GM12878 (cell line): ENCODE measurements around the gene AKR1C1. TPM values are rescaled to one million over a fixed set of nuclear protein-coding genes. Genes with fewer than 3 reads are reported as not detected.

Experiments used
- ATAC-seq: fragments of 200-7000 bp; cut with Tn5 transposase; 3 replicates; pipeline ENCODE4 v1.9.1; 2020; ENCODE audit warnings: mild to moderate bottlenecking, moderate library complexity
- BruUV-seq: library from RNA; stranded (reverse); fragments of 400-500 nt; replicated peaks from 2 replicates; lab custom pipeline; 2021; lab: Mats Ljungman, UMichigan
- CTCF ChIA-PET: fragments of 300-600 bp; sonication (Branson Sonifier 250); formaldehyde crosslinking; extraction: SDS; loops from one replicate; lab custom pipeline; 2021; ENCODE audit warnings: inconsistent platforms; lab: Yijun Ruan, JAX
- POLR2A ChIA-PET: fragments of 350-600 bp; formaldehyde crosslinking; extraction: SDS; loops from one replicate; lab custom pipeline; 2021; ENCODE audit warnings: inconsistent platforms; lab: Charles Lee
- RAD21 ChIA-PET: fragments of 300-600 bp; sonication (Branson Sonifier 250); formaldehyde crosslinking; loops from one replicate; lab custom pipeline; 2023; ENCODE audit warnings: antibody characterized with exemption; ENCODE audit not compliant: unreplicated experiment; lab: Charles Lee
- SMC1A ChIA-PET: fragments of 300-600 bp; sonication (Branson Sonifier 250); formaldehyde crosslinking; loops from one replicate; lab custom pipeline; 2023; ENCODE audit not compliant: unreplicated experiment, uncharacterized antibody; lab: Charles Lee
- DNase-seq: peaks from one replicate; pipeline ENCODE4 v3.0.0-alpha.2; 2011; ENCODE audit warnings: low read depth, low spot score
- FAIRE-seq: peaks from 3 replicates; lab custom pipeline; 2011; peaks lifted over from hg19 to GRCh38; lab: Jason Lieb, UNC
- H2AFZ ChIP-seq: 2 replicates; pipeline ENCODE4 v1.6.0; 2011; ENCODE audit warnings: low read depth, low read length, control low read depth; ENCODE audit not compliant: control insufficient read depth
- H3K27ac ChIP-seq: 2 replicates; pipeline ENCODE4 v1.5.1; 2011; ENCODE audit warnings: control low read depth; ENCODE audit not compliant: control insufficient read depth, insufficient read depth
- H3K27me3 ChIP-seq, 2 experiments: replicated peaks in 1 of 2; 2 replicates each; pipeline versions ENCODE4 v1.6.0 to v1.6.1; 2011; ENCODE audit warnings: low read length in 1 of 2; ENCODE audit not compliant: control insufficient read depth in 2 of 2, insufficient read depth in 2 of 2
- H3K36me3 ChIP-seq, 2 experiments: 2 replicates each; pipeline ENCODE4 v1.5.1; 2011; ENCODE audit warnings: low read length in 1 of 2; ENCODE audit not compliant: control insufficient read depth in 2 of 2, insufficient read depth in 2 of 2
- H3K4me1 ChIP-seq: 2 replicates; pipeline ENCODE4 v1.6.1; 2011; ENCODE audit warnings: mild to moderate bottlenecking, low read length, moderate library complexity, mixed read lengths; ENCODE audit not compliant: control insufficient read depth, insufficient read depth
- H3K4me2 ChIP-seq: 2 replicates; pipeline ENCODE4 v1.6.0; 2011; ENCODE audit warnings: control low read depth; ENCODE audit not compliant: control insufficient read depth, insufficient read depth
- H3K4me3 ChIP-seq: fragments of 200-600 bp; sonication (generic); 2 replicates; pipeline ENCODE4 v1.5.1; 2016
- H3K79me2 ChIP-seq: 2 replicates; pipeline ENCODE4 v1.6.0; 2011; ENCODE audit warnings: low read length; ENCODE audit not compliant: control insufficient read depth, insufficient read depth
- H3K9ac ChIP-seq: 2 replicates; pipeline ENCODE4 v1.8.0; 2011; ENCODE audit warnings: low read length, control low read depth, mixed read lengths; ENCODE audit not compliant: control insufficient read depth, insufficient read depth
- H3K9me3 ChIP-seq: replicated peaks from 3 replicates; pipeline ENCODE4 v1.5.1; 2011; ENCODE audit warnings: mild to moderate bottlenecking, low read length; ENCODE audit not compliant: control insufficient read depth, insufficient read depth
- H4K20me1 ChIP-seq: 2 replicates; pipeline ENCODE4 v1.6.0; 2011; ENCODE audit not compliant: control insufficient read depth, insufficient read depth
- RAD21 ChIP-seq: IDR thresholded peaks from 2 replicates; pipeline ENCODE4 v1.6.1; 2011; ENCODE audit warnings: mild to moderate bottlenecking, low read depth, low read length, moderate library complexity; ENCODE audit not compliant: insufficient read depth
- RB1 ChIP-seq: fragments of 450-650 bp; formaldehyde crosslinking; IDR thresholded peaks from 2 replicates; pipeline ENCODE4 v1.6.1; 2017; ENCODE audit warnings: mild to moderate bottlenecking, borderline replicate concordance
- SMARCA5 ChIP-seq: fragments of 450-650 bp; IDR thresholded peaks from 2 replicates; pipeline ENCODE4 v1.6.1; 2017; ENCODE audit warnings: mild to moderate bottlenecking
- SMC3 ChIP-seq: IDR thresholded peaks from 2 replicates; pipeline ENCODE4 v1.6.1; 2011; ENCODE audit warnings: low read length, improper control_type of control experiment, borderline replicate concordance
- WGBS: methylation state at CpG from one replicate; pipeline ENCODE4 v1.1.6; 2016; ENCODE audit warnings: low lambda C conversion rate; ENCODE audit not compliant: insufficient replicate concordance, insufficient coverage; ENCODE audit errors: missing lambda C conversion rate; 5-methylcytosine and 5-hydroxymethylcytosine counted together
- in situ Hi-C: fragments of 300-500 bp; cut with MboI; formaldehyde crosslinking; loops from 9 replicates; pipeline ENCODE4 v1.14.3; 2018; ENCODE audit warnings: mixed read lengths
- intact Hi-C: fragments of 100-400 bp; cut with micrococcal nuclease; formaldehyde crosslinking; loops from one replicate; pipeline ENCODE4 v1.14.2; 2022; ENCODE audit not compliant: unreplicated experiment
- polyA plus RNA-seq, 11 experiments: library from polyadenylated mRNA; depleted of rRNA in 4 of 11; unstranded in 6 of 11; stranded (reverse) in 5 of 11; fragments of >200 nt; fragmentation: Nextera tagmentation in 4 of 11; fragmentation: Illumina TruSeq in 1 of 11; extraction: Ambion mirVana in 4 of 11; extraction: Trizol in 1 of 11; gene quantifications; 1 replicate in 1 of 11; 2 replicates in 10 of 11; pipeline versions ENCODE4 v1.2.1 to v1.2.3, GENCODE V29; 2011 to 2016; ENCODE audit warnings: inconsistent platforms in 2 of 11, missing spikeins in 2 of 11, low read depth in 1 of 11
- total RNA-seq, 4 experiments: library from RNA; depleted of rRNA in 3 of 4; stranded (reverse); fragments of >200 nt in 3 of 4; fragmentation: Illumina TruSeq in 1 of 4; extraction: Trizol in 1 of 4; gene quantifications; 2 replicates each; pipeline versions ENCODE4 v1.2.1 to v1.2.3, GENCODE V29; 2013 to 2021
- TF ChIP-seq, protein P1 (sequence below), 3 experiments: IDR thresholded peaks in 2 of 3; conservative IDR thresholded peaks in 1 of 3; 2 replicates each; pipeline ENCODE4 v1.5.1; 2011; ENCODE audit warnings: low read depth in 3 of 3, low read length in 3 of 3, mild to moderate bottlenecking in 3 of 3, control low read depth in 2 of 3, moderate library complexity in 2 of 3, inconsistent platforms in 1 of 3, mixed read lengths in 1 of 3; ENCODE audit not compliant: control insufficient read depth in 2 of 3, insufficient read depth in 1 of 3; ENCODE audit errors: extremely low read depth in 1 of 3

AKR1C1 gene
- total and polyA plus RNA-seq, 10 of the 15 experiments (the other 5 are each of a cell fraction or from before 2014, with no cell fraction given) = 0.05 to 1.2 (median 0.35) TPM; not detected in 6

DNA sequence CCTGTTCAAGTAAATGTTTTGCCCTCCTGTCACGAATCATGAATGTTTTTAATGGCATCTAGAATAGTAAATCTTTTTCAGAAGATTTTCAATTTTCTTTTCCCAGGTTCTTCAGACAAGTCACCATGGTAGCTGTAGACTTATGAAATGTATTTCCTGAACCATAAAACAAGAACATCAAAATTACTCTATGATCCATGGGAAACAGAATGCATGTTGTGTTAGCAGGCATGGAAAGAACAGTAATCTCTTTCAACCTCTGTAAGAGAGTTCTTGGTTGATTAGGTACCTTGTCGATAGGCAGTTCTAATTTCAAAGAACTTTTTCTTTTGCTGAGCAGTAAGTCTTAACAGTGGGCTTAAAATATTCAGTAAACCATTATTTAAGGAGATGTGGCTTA is 17.6 kb downstream of the AKR1C1 start:
- no peaks in the 10 kb centered on the region for H3K36me3 ChIP-seq
- H3K79me2 ChIP-seq = no peaks in the 10 kb centered on the region
- 2% methylated on average over 2 of the region's 2 CpGs for WGBS
- no peaks in the 10 kb centered on the region for H3K9me3 ChIP-seq
- H4K20me1 ChIP-seq = no peaks in the 10 kb centered on the region
- no peak overlapping the region for H2AFZ ChIP-seq
- H3K27me3 ChIP-seq = no peaks in the 10 kb centered on the region
- no peak overlapping the region for H3K9ac ChIP-seq
- CTCF ChIA-PET = no interaction called here
- POLR2A ChIA-PET = no interaction called here
- H3K27ac ChIP-seq = no peak overlapping the region
- DNase-seq (no peak), FAIRE-seq (no peak), ATAC-seq (no peak)
- intact Hi-C loops (loop anchor here (5.0 kb wide), 1 partner anchor 133 kb away; no protein-coding TSS in a partner anchor), in situ Hi-C loops (no loop called here)
- SMC1A ChIA-PET = no interaction called here
- no peak for TF ChIP-seq SMARCA5
- no peak overlapping the region for H3K4me2 ChIP-seq
- H3K4me1 ChIP-seq = no peaks in the 10 kb centered on the region
- H3K4me3 ChIP-seq = no peak overlapping the region
- no TSS peak for BruUV-seq
- RAD21 ChIA-PET = no interaction called here

DNA sequence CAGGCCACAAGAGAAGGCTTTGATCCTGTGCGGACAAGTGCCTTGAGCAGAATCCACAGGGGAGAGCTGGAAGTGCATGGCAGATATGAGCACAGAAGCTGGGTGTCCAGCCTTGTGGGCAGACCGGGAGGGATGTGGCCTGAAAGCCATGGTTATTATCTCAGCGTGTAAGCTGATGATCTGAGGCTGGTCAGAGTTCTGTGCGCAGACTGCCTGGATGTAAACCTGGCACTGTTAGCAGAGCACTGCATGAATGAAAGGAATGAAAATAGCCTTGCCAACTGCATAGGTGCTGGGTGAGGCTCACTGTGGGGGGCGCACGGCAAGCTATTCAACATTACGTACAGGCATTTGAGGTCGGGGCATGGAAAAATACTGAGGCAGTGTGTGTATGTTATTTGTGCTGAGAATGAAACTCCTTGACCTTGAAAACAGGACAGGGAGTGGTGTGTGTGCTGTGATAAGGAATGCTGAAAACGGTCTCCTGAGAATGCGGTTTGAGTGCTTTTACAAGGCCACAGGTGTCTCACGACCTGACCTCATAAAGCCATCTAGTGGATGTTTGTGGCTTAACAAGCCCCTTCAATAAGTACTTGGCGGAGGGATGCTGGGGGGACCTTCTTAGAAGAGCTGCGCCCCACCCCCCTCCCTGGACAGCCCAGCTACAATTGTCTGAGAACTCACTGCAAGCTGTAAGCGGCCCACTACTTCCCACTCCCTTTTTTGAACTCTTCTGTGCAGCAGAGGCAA is 18.7 kb downstream of the AKR1C1 start:
- Histone ChIP-seq H4K20me1 (no peaks in the 10 kb centered on the region), H3K9me3 (no peaks in the 10 kb centered on the region), H2AFZ (no peak overlapping the region), H3K36me3 (no peaks in the 10 kb centered on the region), H3K4me2 (no peak overlapping the region), H3K9ac (no peak overlapping the region), H3K4me1 (no peaks in the 10 kb centered on the region), H3K27me3 (no peaks in the 10 kb centered on the region), H3K4me3 (no peak overlapping the region), H3K79me2 (no peaks in the 10 kb centered on the region), H3K27ac (no peak overlapping the region)
- DNase-seq (no peak), FAIRE-seq (no peak), ATAC-seq (peak; percentile 52)
- ChIA-PET CTCF (interaction anchor here (0.8 to 3.8 kb wide), 2 partner anchors 19 to 132 kb away, joined by 3 to 13 read pairs; partner anchors contain the start of gene AKR1C1), POLR2A (no interaction called here), RAD21 (interaction anchor here (0.9 kb wide), 1 partner anchor 641 kb away, joined by 3 read pairs; no protein-coding TSS in a partner anchor), SMC1A (interaction anchor here (0.7 to 1.1 kb wide), 2 partner anchors 132 to 249 kb away, joined by 3 read pairs; no protein-coding TSS in a partner anchor)
- BruUV-seq = no TSS peak
- TF ChIP-seq, protein P1, sequence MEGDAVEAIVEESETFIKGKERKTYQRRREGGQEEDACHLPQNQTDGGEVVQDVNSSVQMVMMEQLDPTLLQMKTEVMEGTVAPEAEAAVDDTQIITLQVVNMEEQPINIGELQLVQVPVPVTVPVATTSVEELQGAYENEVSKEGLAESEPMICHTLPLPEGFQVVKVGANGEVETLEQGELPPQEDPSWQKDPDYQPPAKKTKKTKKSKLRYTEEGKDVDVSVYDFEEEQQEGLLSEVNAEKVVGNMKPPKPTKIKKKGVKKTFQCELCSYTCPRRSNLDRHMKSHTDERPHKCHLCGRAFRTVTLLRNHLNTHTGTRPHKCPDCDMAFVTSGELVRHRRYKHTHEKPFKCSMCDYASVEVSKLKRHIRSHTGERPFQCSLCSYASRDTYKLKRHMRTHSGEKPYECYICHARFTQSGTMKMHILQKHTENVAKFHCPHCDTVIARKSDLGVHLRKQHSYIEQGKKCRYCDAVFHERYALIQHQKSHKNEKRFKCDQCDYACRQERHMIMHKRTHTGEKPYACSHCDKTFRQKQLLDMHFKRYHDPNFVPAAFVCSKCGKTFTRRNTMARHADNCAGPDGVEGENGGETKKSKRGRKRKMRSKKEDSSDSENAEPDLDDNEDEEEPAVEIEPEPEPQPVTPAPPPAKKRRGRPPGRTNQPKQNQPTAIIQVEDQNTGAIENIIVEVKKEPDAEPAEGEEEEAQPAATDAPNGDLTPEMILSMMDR (IDR thresholded peaks at IDR 0.05 in 2 of 3, conservative IDR thresholded peaks at IDR 0.05 in 1 of 3; ENCODE audit: control insufficient read depth in 2 of 3, extremely low read depth in 1 of 3, insufficient read depth in 1 of 3, low read depth in 3 of 3, low read length in 3 of 3) = peak; percentile 33 to 40 (median 38); a peak in 5 of 6 replicates
- 0 out of 2 replicates have a peak, but pooled peaks have one; percentile 19 for TF ChIP-seq SMC3
- peak; percentile 23; the same call in 1 of the 2 replicates for TF ChIP-seq RAD21
- TF ChIP-seq RB1 = no peak
- in situ Hi-C loops = no loop called here
- 29% methylated on average over 14 of the region's 14 CpGs for WGBS
- intact Hi-C loops = loop anchor here (5.0 kb wide), 1 partner anchor 135 kb away; no protein-coding TSS in a partner anchor
